ENCODE results near the gene ADTRP.

Gene ADTRP

DNA sequence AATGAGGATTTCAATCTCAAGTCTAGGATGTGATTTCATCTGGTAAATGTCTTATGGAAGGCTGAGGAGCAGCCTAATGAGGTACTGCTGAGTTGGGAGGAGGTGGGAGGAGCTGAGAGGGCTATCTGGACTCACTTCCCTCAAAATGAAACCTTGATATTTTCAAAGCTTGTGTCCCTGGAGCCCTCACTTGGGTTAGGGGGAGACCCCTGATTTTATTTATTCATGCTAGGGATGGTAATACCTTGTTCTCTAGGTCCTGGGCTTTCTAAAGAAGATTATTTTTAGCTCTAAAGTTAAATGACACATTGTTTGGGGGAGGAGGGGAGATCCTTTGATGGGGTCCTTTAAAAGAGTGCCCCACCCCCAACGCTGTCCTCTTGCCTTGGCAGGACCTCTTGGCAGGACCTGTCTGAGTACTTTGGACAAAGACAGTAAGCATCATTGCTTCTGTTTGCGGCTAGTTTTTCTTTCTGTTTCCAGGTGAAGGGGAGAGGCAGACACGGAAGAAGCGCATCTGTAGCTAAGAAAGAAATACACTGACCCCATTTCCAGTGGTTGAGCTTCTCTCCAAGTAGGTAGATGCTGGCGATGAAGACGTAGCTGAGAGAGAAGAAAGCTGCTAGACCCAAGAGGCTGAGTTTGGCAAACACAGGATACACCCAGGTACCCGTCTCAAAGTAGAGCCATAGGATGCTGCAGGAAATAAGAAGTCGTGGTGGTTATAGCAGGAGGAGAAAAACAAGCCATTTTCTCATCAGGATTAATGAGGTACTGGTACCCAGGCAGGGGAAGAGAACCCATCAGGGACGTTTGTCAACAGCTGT, 55.6 kb downstream of the ADTRP start:
- no peak for DNase-seq (ENCODE audit: low spot score)

GRCh38 chr6:11722220-11722619, 56.4 kb downstream of the ADTRP start:
- no peak for DNase-seq (ENCODE audit: low spot score)

- DNase-seq (ENCODE audit: low spot score) = no peak
These were observed 60.1 kb downstream of the ADTRP start for GRCh38 chr6:11718463-11718862.

DNA sequence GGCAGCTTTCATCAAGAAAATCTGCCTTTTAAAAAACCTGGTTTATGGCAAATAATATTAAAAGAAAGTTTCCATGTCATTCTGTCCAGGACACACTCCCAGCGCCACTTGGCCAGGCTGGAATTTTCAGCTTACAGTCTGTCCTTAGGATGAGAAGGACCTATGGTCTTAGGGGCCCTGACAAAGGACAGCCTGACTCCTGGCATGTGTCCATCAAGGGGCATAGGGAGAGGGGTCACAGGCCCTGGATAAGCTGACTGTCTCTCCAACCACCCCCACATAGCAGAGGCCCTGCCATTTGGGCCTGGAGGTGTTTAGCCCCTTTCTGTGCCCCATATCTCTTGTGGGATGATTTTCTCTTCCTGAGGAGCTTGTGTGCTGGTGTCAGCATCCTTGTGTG, 60.6 kb downstream of the ADTRP start:
- DNase-seq (ENCODE audit: low spot score) = no peak

DNA sequence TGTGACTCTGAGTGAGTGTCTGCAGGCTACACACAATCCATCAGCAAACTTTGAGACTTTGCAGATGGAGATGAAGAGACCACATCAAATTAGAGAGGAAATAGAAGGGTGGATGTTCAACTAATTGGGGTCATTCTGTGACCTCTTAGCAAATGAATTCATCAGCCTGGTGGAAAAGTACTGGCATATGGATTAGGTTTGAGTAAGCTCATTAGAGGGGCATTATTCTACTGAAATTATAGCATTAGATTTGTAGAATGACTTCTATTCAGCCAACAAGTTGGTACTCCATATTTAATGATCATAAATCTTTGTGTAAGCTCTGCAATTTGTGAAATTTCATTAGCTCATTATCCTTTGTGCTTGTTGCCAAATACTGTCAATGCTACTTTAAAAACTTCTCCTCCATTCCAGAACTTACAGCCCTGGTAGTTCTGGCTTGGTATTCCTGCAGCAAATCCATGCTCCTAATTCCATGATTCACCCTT, 63.8 kb downstream of the ADTRP start:
- DNase-seq (ENCODE audit: low spot score) = no peak

DNA sequence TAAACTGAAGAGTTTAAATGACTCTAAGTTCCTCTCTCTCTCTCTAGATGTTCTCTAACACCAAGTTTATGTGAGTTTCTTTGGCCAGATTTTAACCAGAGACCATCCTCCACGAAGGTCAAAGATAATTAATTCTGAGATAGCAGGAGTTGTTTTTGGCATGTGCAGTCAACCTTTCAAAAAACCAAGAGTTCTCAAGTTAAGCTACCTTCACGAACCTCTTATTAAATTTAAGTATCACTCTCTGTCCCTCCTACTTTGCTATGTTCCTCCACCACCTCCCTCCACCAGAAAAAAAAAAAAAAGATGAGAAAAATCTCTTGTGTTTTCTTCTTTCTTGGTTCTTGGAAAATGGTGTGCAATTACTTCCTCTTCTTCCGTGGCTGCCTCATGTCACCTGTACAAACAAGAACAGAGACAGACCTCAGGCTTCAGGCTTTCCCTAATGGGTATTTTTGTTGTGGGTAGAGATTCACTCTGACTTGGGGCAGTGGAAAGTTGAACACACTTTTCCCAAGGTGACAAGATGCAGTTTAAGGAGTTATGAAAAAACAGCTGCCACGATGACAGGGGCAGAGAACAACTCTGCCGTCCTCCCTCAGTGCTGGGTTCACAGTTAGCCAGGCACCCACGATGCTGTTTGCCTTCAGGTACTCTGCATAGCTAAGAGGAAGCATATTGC, 64.3 kb downstream of the ADTRP start:
- no peak for DNase-seq (ENCODE audit: low spot score)

DNA sequence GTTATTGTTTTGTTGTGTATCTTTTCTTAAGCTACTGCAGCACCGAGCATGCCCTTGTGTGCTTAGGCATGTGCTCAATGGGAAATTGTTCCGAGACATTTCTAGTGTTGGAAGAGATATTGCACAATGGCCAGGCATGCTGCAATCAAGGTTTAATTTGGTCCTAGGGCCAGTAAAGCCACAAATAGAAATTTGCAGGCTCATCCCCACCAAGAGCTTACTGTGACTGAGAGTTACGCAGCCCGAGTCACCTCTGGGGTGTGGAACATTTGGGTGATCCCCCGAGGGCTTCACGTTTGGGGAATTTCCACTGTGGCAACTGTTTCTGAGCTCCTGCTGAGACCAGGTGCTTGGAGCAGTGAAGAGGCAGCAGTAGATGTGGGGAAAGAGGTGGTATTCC, 65.8 kb downstream of the ADTRP start:
- DNase-seq (ENCODE audit: low spot score) = no peak

DNA sequence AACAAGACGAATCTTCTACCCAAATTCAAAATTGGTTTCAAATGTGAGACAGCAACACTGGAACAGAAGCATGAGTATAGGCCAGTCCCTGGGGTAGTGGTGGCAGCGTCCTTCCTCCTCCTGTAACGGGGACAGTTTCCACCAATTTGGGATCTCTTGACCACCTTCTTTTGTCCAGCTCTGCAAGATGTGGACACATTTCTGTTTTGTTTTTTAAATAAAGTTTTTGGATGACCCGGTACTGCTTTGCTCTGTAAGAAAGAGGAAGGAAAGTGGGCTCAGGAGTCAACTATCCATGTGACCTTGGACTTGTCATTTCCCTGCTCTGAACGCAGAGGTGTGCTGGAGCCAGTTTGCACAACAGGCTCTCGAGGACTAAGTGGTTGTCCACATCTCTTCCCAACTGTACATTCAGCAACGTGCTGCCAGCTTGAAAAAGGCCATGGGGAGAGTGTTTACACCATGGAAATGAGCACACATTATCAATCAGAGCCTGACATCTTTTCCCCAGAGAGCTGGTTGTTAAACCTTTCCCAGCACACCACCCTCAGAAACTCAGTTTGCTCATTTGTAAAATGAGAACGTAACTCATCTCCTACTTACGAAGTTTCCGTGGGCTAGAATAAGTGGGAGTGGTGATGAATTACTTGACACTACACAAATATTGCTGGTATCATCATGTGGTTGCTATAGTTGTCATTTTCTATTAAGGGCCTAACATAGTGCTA, 66.5 kb downstream of the ADTRP start:
- no peak for DNase-seq (ENCODE audit: low spot score)

GRCh38 chr6:11711003-11711983, 67.3 kb downstream of the ADTRP start:
- no peak for DNase-seq (ENCODE audit: low spot score)

GRCh38 chr6:11710311-11710761, 68.3 kb downstream of the ADTRP start:
- no peak for DNase-seq (ENCODE audit: low spot score)

- DNase-seq (ENCODE audit: low spot score) = no peak
These were observed 72.4 kb downstream of the ADTRP start for GRCh38 chr6:11706171-11706570.

- DNase-seq (ENCODE audit: low spot score) = no peak
These were observed 73.1 kb downstream of the ADTRP start for GRCh38 chr6:11705483-11705882.

- no peak for DNase-seq (ENCODE audit: low spot score)
These were observed 73.5 kb downstream of the ADTRP start for GRCh38 chr6:11705069-11705468.

- no peak for DNase-seq (ENCODE audit: low spot score)
These were observed 74.9 kb downstream of the ADTRP start for GRCh38 chr6:11703725-11704124.

- peak; percentile 37 for DNase-seq (ENCODE audit: low spot score)
These were observed 76.0 kb downstream of the ADTRP start for GRCh38 chr6:11702500-11703130.

- DNase-seq (ENCODE audit: low spot score) = no peak
These were observed 76.5 kb downstream of the ADTRP start for GRCh38 chr6:11702089-11702488.

DNA sequence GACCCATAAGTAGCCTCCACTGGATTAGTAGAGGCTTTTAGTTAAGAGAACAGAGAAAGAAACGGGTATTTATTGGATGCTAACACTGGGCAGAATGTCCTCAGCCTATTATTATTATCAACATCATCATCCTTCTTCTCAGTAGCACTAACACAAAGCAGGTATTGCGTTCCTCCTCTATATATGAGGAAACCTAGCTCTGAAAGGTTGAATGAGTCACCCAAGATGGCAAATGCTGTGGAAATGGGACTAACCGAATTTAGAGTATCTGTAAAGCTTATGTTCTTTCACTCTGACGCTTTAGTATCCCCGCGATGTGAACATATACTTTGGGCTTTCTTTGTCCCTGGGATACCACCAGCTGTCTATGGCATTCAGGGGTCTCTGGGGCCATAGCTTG, 77.0 kb downstream of the ADTRP start:
- DNase-seq (ENCODE audit: low spot score) = no peak

DNA sequence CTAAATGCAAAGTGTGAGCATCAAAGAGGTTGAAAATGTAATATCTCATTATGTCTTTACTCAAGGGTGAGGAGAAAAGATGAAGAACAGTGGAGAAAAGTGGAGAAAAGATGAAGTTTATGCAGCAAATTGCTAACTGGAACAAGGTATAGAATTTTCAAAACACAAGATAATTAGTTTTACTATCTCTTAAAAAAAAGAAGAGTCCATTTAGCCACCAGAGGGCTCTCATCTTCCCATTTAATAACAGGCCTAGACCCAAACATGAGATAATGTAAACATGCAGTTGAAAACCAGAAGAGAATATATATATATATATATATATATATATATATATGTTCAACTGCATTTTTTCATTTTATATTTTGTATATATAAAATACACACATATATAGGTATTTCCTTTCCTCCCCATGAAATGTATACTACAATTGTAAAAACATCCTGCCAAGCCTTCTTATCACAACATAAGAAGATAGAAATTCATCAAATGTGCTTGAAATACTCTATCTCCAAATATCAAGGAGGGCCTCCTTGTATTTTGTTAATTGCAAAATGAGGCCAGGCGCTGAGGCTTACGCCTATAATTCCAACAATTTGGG, 78.4 kb downstream of the ADTRP start:
- peak; percentile 53 for DNase-seq (ENCODE audit: low spot score)

- no peak for DNase-seq (ENCODE audit: low spot score)
These were observed 79.0 kb downstream of the ADTRP start for GRCh38 chr6:11699576-11699975.

Data from LoVo (cell line).